GM21360 (cell line): ENCODE data around the gene SOCS7.

ENCODE experiments used
- ATAC-seq: cut with Tn5 transposase; IDR thresholded peaks from one replicate; pipeline ENCODE4 v1.9.1; 2021; ENCODE audit warnings: mild to moderate bottlenecking, moderate library complexity; ENCODE audit not compliant: unreplicated experiment

Gene SOCS7

DNA sequence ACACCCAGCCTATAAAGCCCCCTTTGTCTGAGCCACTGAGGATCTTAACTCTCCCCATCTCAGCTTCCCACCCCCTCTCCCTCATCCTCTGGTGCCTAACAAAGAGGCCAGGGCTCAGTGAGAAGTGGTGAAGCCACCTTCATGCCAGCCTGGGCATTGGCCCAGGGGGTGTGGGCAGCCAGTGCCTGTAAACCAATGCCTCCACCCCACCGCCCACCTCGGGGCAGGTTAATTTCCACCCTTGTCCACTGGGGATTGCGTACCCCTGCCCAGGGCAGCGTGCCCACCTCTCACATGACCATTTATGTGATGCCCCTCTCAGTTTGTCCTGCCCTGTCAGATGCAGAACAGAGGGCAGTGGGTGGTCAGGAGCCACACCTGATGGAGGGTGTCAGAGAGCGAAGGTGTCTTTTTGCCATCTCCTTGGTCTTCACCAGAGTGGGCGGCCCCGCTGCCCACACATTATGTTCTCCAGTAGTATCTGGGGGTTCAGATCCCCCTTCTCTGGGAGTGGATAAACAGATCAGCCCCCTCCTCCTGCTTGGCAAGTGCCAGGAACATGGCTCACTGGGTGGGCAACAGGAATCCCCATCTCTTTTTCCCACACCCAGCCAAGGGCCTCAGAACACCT lies 66.5 kb downstream of the SOCS7 start:
- no peak for ATAC-seq

DNA sequence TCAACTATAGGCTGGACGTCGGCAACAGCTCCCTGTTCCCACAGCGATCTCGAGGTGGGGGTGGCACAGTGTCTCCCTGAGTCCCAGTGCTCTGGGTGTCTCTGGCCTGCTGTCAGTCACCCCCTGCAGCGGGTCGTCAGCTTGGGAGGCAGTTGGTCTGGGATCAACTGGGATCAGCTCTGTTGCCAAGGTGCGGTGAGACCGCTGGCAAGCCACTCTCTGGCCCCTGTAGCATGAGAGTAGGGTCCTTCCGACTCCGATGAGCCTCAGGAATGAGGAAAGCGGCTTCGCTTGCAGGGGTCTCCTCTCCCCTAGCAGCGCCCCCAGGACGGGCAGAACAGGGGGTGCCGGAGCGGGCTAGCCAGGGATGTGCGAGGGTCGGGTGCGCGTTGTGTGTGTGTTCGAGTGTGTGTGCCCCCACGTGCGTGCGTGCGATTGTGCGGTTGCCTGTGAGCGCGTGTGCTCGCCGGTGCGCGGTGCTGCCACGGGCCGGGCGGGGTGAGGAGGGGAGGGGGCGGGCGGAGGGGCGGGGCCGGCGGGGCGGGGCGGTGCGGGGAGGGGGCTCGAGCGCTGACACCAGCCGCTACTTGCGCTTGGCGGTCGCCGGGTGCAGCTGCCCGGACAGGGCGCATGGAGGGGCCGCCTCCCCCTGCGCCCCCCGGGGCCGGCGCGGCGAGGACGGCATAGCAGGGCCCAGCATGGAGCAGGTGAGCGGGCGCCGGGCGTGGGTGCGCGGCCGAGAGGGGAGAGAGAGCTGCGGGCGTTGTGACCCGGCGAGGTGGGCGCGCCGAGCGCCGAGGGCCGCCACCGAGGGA lies 67.3 kb downstream of the SOCS7 start:
- no peak for ATAC-seq

DNA sequence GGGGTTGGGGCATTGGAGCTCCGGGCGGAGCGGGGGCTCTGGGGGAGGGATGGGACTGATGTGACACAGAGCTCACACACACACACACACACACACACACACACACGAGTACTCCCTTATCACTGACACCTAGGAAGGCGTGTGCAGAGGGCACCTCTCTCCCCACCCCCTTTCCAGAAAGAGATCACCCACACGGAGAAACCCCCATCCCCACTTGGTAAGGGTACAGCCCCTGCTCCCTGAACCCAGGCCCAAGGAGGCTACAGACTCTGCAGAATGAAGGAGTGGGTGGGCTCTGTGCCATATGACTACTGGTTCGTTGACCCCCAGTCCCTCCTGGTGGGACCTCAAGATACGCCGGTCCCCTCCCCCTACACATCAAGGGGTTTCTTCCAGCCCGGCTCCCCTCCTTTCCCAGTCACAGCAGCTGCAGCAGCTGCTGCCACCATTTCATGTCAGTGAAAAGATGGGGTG lies 67.9 kb downstream of the SOCS7 start:
- no peak for ATAC-seq

DNA sequence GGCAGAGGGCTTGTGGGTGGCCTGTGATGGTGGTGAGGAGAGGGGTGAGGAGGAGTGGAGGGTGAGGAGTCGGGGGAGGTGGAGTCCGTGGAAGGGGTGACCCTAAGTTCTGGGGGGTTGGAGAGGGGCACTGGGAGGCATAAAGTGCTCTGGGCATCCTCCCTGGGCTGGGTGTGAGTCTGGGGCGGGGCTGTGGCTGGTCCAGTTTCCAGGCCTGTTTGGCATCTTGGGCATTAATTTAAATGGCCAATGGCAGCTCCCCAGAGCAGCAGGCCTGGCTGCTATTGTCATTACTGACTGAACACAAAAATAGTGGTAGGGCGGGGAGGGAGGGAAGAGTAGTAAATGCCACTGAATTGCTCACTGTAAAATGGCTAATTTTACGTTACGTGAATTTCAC lies 68.9 kb downstream of the SOCS7 start:
- no peak for ATAC-seq

DNA sequence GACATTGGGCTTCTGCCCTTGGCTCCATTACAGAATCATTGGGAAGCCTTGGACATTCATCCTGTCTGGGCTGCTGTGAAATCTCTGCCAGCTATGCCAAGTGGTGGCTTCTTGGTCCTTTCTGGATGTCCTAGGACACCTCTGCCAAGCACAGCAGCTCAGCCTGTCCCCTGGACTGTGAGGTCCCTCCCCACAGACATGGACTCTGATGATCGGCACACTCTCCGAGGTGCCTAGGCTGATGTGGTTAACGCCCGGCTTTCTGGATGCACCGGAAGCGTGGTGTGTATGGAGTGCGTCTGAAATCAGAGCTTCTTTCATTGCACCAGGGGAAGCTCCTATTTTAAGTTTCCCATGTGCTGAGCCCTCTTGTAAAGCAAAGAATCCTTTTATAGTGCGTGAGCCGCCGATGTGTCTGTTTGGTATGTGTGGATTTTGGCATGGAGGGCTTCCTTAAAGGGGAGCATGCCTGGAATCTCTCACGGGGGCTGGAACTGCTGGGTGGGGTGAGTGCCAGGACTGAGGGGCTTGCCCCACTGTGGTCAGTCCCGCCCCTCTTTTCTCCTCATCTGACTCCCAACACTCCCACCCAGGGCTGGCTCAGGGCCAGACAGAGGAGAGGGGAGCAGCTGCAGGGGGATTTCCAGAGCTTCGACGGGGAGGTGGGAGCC lies 69.7 kb downstream of the SOCS7 start:
- ATAC-seq, result no peak

DNA sequence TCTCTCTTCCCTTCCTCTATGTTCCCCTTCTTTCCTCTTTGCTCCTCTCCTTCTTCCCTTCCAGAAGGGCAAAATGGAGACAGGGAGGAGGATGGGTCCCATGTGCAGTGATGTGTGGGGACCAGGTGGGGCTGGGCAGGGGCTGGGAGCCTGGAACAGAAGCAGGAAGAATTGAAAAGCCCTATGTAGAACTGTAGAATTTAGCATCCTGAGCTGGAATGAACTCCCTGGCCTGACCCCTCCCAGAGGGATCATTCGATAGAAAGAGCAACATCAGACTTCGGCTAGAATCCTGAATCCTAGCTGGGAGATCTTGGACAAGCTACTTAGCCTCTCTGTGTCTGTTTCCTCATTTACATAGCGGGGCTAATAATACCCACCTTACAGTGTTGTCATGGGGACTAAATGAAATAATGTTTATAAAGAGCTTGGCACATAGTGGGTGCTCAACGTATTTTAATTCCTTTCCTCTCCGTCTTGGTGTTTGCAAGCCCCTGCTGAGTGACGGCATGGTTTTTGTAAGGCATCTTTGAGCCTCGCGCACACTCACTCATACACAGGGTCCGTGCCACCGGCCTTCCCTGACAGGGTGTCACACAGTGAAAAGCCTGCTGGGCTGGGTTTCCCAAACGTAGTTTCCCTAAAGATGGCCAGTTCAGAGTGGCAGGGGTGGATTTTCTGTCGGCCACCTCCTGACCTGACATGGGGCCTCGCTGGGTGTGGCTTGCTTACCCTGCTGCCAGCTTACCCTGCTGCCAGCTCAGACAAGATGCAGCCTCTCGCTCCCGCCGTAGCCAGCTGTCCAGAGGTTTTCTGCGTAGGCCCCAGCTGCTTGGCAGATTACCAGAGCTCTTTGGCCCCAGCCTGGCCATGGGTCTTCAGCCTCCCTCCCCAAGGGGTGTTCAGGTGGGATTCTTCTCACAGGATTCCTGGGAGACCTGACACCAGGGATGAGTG lies 70.5 kb downstream of the SOCS7 start:
- ATAC-seq, result no peak

DNA sequence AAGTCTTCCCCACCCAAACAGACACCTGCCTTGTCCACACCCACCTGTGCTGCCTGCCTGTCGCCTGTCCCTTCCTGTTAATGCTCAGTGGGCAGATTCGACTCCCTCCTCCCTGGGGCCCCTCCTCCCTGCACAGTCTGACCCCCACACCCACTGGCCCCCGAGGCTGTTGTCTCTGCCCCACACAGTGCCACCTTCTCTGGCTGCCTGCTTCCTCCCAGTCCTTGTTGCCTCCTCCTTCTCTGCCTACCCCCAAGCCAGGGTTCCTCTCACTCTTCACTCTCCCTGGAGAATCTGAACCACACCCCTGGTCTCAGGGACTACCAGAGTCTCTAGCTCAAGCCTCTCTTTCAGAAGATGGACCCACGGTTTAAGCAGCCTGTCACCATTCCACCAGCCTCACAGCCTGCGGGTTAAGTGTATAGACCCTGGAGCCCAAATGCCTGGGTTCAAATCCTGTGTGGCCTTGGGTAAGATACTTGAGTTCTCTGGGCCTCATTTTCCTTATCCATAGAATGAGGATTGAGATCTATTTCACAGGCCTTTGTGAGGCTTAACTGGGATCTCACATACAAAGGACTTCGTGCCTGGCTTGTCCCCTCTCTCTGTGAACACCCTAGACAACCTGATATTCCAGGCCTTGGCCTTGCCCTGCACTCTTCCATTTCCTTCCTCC lies 72.8 kb downstream of the SOCS7 start:
- ATAC-seq, result no peak

DNA sequence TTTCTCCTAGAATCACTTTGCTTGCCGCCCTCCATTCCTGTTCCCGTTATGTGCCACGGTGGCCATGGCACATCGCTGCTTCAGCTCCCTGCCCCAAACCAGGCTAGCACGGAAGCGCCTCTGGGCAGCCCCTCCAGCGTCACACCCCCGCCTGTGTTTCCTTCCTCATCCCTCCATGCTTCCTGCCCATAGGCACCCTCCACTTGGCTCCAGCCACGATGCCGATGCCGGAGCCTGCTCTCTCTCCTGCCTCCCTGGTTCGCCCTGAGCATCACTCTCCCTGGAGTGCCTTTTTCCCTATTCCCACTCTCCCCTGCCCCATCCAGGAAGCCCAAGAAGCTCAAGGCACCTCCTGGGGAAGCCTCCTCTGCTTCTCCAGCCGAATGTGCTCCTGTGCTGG lies 73.4 kb downstream of the SOCS7 start:
- no peak for ATAC-seq

DNA sequence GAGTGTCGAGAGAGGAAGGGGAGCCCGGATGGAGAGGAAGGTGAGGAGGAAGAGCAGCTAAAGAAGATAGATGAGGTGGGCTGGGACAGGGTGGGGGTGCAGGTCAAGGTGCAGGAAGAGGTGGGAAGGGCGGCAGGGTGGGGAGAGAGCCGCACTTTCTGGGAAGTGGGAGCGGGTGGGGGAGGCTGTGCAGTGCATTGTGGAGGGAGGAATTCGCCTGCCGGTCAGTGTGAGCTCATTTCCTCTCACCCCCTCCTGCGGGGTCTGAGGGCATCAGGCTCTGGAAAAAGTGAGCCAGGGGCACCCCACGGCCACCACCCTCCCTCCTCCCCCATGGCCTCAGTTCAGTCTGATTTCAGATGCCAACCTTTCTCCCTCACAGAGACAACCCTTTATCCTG lies 74.1 kb downstream of the SOCS7 start:
- ATAC-seq, result no peak

DNA sequence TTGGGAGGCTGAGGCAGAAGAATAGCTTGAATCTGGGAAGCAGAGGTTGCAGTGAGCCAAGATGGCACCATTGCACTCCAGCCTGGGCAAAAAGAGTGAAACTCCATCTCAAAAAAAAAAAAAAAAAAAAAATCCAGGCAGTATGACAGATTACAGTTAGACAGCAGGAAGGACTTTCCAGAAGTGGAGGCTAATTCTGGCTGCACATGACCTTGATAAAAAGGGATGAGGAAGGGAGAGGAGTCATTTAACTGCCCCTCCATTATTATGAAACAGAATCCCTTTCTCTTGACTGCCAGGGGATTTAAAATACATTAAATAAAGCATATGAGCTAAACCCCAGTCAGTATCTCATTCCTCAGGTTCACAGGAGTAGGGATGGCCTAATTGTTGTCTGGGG lies 74.8 kb downstream of the SOCS7 start:
- no peak for ATAC-seq

DNA sequence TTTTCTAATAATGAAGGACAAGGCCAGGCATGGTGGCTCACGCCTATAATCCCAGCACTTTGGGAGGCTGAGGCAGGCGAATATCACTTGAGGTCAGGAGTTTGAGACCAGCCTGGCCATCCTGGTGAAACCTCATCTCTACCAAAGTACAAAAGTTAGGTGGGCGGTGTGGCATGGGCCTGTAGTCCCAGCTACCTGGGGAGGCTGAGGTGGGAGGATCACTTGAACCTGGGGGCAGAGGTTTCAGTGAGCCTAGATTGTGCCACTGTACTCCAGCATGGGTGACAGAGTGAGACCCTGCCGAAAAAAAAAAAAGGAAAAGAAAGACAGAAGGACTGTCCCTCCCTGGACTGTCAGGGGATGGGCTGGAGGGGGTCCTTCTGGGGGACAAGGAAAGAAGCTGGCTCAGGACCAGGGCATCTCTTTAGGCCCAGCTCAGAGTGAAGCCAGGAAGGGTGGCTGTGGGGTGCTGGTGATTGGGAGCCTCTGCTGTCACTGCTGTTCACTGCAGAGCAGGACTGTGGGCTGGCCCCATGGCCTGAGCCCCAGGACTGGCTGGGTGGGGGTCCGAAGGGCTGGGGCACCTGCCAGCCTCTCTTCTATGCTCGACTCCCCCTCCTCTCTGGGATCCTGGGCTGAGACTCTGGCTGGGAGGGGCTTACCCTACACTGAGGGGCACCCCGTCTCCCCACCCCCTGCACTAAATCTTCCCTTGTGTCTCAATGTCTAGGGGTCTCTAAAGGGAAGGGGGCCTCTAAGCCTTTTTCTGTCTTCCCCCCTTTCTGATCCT lies 75.7 kb downstream of the SOCS7 start:
- no peak for ATAC-seq

DNA sequence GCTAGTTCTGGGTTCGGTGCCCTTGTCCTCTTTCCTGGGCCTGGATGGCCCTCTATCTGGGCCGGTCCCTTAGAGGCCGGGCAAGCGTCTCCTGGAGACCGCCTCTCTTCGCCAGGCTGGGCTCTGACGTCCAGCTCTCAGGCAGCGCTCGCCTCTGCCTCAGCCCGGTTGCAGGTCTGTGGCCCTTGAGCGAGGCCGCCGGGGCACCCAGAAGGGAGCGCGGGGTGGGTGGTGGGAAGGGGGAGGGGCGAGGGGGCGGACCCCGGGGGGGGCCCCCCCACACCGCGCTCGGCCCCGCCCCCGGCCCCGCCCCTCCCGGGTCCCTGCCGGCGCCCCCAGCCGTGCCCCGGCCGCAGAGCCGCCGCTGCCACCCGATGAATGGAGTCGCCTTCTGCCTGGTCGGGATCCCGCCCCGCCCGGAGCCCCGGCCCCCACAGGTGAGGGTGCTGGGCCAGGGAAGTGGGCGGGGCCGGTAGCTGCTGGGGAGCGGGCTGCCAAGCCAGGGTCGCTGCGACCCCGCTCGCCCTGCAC lies 76.5 kb downstream of the SOCS7 start, which contains the start of gene ARHGAP23:
TSS of gene ARHGAP23 (plus strand) at position 353 of the 531 bp plus-strand sequence. CDS start at position 375, 22 bp downstream.
- no peak for ATAC-seq

DNA sequence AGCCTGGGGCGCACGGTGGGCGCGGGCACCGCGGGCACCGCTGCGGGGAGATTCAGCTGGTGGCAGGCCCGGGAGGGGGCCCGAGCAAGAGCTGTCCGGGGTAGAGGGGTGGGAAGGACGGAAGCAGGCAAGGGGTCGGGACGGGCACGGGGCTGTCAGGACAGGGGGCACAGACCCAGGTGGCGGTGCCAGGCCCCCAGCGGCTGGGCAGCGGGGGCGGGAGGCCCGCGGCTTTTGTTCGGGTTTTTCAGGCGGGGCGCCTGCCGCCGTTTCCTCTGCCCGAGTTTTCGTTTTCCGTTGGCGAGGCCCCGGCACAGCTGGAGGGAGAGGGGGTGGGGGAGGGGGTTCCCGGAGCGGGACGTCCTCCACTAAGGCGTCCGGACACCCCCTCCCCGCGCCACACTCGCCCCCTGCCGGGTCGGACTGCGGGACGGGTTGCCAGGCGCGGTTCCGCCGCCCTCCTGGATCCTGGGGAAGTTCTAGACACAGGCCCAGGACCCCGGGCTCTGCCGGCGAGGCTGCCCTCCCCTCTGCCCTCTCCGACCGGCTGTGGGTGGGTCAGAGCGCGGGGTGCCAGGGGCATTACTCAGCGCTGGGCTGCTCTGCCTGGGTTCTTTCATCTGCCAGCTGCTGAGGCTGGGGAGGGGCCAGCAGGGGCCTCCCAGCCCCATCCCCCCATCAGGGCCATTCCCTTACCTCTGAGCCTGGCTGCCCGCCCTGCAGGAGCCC lies 77.2 kb downstream of the SOCS7 start:
- no peak for ATAC-seq

DNA sequence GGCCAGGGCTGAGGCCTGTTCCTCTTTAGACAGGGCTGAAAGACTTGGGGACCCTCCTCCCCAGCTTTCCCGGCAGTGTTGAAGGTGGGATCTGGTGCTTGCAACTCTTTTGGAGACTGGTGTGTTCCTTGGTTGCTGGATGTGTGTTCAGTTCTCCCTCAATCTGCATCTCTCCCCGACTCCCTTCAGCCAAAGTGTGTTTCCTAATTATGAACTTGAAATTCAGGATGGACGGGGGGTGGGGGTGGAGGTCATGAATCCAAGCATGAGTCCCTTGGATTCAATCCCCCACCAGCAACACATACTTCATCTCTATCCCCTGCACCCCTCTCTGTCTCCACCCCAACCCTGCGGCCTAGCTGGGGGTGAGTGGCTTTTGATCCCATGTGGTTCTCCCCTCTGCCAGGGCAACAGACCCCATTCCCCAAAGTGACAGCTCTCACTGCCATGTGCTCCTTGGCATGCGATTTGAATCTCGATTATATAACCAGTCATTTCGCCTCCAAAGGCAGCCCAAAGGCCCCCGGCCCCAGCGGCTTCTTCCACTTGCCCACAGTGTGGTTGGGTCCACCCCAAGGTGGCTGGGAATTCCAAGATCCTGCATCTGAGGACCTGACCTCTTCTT lies 77.9 kb downstream of the SOCS7 start:
- ATAC-seq, result no peak

DNA sequence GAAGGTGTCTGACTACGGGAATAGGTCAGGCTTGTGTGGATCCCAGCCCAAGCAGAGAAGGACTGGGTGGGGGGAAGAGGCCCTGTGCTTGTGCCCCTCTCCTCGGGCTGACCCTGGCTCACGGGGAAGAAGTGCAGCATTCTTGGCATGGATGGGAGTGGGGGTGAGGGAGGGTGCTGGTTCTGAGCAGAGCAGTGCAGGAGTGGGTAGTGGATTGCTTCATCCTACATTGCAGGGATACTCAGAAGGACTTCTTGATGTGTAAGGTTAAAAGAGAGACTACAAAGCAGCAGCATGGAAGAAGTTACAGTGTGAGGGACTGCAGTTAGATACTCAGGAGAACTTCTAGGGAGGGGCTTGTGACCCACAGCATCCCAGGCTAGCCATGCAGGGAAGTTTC lies 78.7 kb downstream of the SOCS7 start:
- no peak for ATAC-seq

DNA sequence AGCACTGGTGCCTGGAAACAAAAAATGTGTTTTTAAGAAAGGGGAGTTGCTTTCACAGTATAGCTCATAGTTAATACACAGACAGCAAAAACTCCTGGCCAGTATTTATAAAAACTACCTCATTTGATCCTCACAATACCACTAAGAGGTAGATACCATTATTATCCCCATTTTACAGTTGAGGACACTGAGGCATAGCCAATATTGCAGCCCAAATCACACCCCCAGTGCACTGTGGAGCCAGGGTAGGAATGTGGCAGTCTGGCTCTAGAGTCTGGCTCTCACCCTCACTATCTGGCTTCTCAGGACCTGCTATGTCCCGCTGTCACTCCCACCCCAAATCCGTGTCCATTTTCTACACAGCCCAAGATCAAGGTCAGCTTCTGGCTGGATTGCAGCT lies 79.2 kb downstream of the SOCS7 start:
- ATAC-seq, result no peak

DNA sequence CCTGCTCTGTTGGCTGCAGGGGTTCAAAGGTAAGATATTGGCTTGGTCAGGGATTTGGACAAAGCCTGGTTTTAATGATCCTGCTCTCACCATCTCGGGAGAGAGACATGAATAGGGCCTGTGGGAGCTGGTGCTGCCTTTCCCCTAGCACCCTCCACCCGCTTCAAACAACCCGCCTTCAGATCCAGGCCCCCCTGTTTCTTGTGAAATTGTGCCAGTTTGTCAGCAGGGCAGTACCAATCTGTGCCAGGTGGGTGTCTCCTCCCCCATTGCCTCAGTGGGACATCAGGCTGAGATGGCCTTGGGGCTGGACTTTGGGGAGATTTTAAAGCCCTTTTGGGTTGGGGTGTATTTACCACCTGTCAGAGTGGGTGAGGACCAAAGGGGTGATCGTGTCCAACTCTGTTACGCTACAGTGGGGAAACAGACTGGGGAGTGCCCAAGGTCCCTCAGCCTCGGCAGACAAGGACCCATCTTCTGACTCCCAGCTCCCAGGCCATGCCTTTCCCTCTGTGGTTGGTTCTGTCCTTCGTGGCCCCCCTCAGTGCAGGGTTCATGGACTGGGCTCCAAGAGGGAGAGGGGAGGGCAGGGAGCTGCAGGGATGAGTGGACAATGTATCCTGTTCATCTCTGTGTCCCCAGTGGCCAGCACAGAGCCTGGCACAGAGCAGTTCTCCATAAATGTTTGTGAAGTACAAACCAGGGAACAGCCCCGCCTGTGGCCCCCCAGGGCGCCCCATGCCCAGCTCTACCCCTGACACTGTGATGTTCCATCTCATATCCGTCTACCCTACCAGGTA lies 79.9 kb downstream of the SOCS7 start:
- ATAC-seq, result no peak
